Stomach (tissue), 4 donors: ENCODE results near the gene SLC35F2.

Source experiments
- EP300 ChIP-seq: sonication (generic); formaldehyde crosslinking; IDR thresholded peaks from one replicate; pipeline ENCODE4 v1.6.1; 2017; ENCODE audit warnings: antibody characterized with exemption
- POLR2A ChIP-seq, 4 donors: fragments of 450-650 bp; IDR thresholded peaks; one replicate each; pipeline ENCODE4 v1.6.1; 2016; ENCODE audit warnings: antibody characterized with exemption in 4 of 4, control low read depth in 2 of 4, mild to moderate bottlenecking in 1 of 4, moderate library complexity in 1 of 4
- TF ChIP-seq, protein P1 (sequence below), 7 experiments: fragments of 450-650 bp in 4 of 7; fragments of 200-600 bp in 3 of 7; sonication (generic) in 3 of 7; IDR thresholded peaks; one replicate each; pipeline ENCODE4 v1.5.1; 2016 to 2019; ENCODE audit warnings: antibody characterized with exemption in 7 of 7, control low read depth in 2 of 7, mild to moderate bottlenecking in 1 of 7

DNA sequence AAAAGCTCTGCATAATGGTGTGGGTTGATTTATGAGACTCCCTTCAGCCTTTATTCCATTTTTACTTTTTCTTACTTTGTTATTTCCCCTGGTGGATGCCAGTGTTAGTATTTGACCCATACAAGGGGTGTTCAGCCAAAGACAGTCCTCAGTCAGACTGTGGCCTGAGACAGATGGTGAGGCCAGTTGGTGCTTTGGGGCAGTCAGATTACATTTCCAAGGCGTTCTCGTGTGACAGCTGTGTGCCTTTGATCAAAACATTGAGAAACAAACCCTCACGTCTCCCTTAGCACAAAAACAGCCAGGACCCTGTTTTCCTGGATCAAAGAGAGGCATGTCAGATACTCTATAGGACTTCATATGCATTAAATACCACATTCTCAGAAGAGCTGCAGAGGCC is 115.4 kb downstream of the SLC35F2 start:
- TF ChIP-seq, protein P1, sequence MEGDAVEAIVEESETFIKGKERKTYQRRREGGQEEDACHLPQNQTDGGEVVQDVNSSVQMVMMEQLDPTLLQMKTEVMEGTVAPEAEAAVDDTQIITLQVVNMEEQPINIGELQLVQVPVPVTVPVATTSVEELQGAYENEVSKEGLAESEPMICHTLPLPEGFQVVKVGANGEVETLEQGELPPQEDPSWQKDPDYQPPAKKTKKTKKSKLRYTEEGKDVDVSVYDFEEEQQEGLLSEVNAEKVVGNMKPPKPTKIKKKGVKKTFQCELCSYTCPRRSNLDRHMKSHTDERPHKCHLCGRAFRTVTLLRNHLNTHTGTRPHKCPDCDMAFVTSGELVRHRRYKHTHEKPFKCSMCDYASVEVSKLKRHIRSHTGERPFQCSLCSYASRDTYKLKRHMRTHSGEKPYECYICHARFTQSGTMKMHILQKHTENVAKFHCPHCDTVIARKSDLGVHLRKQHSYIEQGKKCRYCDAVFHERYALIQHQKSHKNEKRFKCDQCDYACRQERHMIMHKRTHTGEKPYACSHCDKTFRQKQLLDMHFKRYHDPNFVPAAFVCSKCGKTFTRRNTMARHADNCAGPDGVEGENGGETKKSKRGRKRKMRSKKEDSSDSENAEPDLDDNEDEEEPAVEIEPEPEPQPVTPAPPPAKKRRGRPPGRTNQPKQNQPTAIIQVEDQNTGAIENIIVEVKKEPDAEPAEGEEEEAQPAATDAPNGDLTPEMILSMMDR (IDR thresholded peaks at IDR 0.05) = no peak
- TF ChIP-seq POLR2A (IDR thresholded peaks at IDR 0.05) (no peak), EP300 (no peak)
